GM12892 (cell line): ENCODE measurements around the gene TAOK3.

Experiments used
- POLR2A ChIP-seq: IDR thresholded peaks from 2 replicates; pipeline ENCODE4 v1.6.1; 2011; ENCODE audit warnings: low read depth, low read length, control low read depth
- POLR2AphosphoS5 ChIP-seq: IDR thresholded peaks from 2 replicates; pipeline ENCODE4 v1.6.1; 2011; ENCODE audit warnings: low read depth, low read length, control low read depth
- TAF1 ChIP-seq: IDR thresholded peaks from 2 replicates; pipeline ENCODE4 v1.6.1; 2011; ENCODE audit warnings: low read depth, mild to moderate bottlenecking, control low read depth, low read length, borderline replicate concordance

GRCh38 chr12:118332511-118332910 is 40.2 kb downstream of the TAOK3 start:
- TF ChIP-seq POLR2AphosphoS5 (no peak), POLR2A (no peak), TAF1 (no peak)
